Thyroid gland (tissue), 4 donors: ENCODE data around the gene MAMDC4. TPM values are rescaled to one million over a fixed set of nuclear protein-coding genes. Genes with fewer than 3 reads are reported as not detected.
"Not testable (repeated sequence)": the region's sequence is repeated elsewhere in the genome, so short reads cannot be mapped to it uniquely, and the experiment has no call there.

Source experiments
- DNase-seq, 2 donors: peaks; one replicate each; pipeline ENCODE4 v3.0.0-alpha.2; 2019
- H3K27ac ChIP-seq, 3 donors: fragments of 200-600 bp; sonication (generic); 1 replicate in 2 of 3; 2 replicates in 1 of 3; pipeline ENCODE4 v1.5.1; 2016 to 2019; ENCODE audit warnings: mild to moderate bottlenecking in 1 of 3, moderate library complexity in 1 of 3
- H3K27me3 ChIP-seq: fragments of 200-600 bp; sonication (generic); one replicate; pipeline ENCODE4 v1.5.1; 2019
- H3K36me3 ChIP-seq, 2 donors: fragments of 200-600 bp; sonication (generic); one replicate each; pipeline ENCODE4 v1.5.1; 2016 to 2019
- H3K4me1 ChIP-seq, 2 donors: fragments of 200-600 bp; sonication (generic); one replicate each; pipeline ENCODE4 v1.5.1; 2017 to 2019
- H3K4me3 ChIP-seq, 3 donors: fragments of 200-600 bp; sonication (generic); replicated peaks in 1 of 3; 1 replicate in 2 of 3; 2 replicates in 1 of 3; pipeline ENCODE4 v1.5.1; 2016; ENCODE audit warnings: mild to moderate bottlenecking in 1 of 3
- H3K9me3 ChIP-seq: fragments of 200-600 bp; sonication (generic); one replicate; pipeline ENCODE4 v1.5.1; 2017
- CTCF ChIP-seq, 6 experiments: fragments of 200-600 bp in 3 of 6; fragments of 450-650 bp in 3 of 6; sonication (generic) in 3 of 6; IDR thresholded peaks; one replicate each; pipeline ENCODE4 v1.5.1; 2016 to 2019; ENCODE audit warnings: antibody characterized with exemption in 6 of 6, mild to moderate bottlenecking in 2 of 6, inconsistent platforms in 1 of 6, moderate library complexity in 1 of 6
- POLR2A ChIP-seq, 2 donors: fragments of 450-650 bp; IDR thresholded peaks; one replicate each; pipeline ENCODE4 v1.6.1; 2017; ENCODE audit warnings: antibody characterized with exemption in 2 of 2, mild to moderate bottlenecking in 2 of 2, moderate library complexity in 1 of 2
- WGBS, 2 donors: methylation state at CpG; one replicate each; pipeline ENCODE4 v1.1.5; 2017; 5-methylcytosine and 5-hydroxymethylcytosine counted together
- intact Hi-C: fragments of 100-400 bp; cut with DNase I; formaldehyde crosslinking; loops from one replicate; pipeline ENCODE4 v1.15.1; 2023
- total RNA-seq, 4 donors: library from RNA; depleted of rRNA; stranded (reverse); fragments of >200 nt; gene quantifications; one replicate each; pipeline ENCODE4 v1.2.3, GENCODE V29; 2016

The MAMDC4 gene
- total RNA-seq, 4 donors from 2014 or later = 4.1 to 20.4 (median 9.0) TPM

- no peak for DNase-seq
- peaks cover 22 to 35% of the 10 kb centered on the region in 2 donors for H3K4me1 ChIP-seq
- TF ChIP-seq POLR2A (IDR thresholded peaks at IDR 0.05) (no peak), CTCF (IDR thresholded peaks at IDR 0.05) (no peak)
- intact Hi-C loops = no loop called here
- no peak overlapping the region for H3K4me3 ChIP-seq
- H3K9me3 ChIP-seq = no peaks in the 10 kb centered on the region
- no peaks in the 10 kb centered on the region for H3K27me3 ChIP-seq
- WGBS, 2 donors = 94 to 95% methylated on average over 21 to 30 of the region's 31 CpGs
- H3K36me3 ChIP-seq = peaks cover 26 to 28% of the 10 kb centered on the region in 2 donors
- H3K27ac ChIP-seq = no peak overlapping the region
Observed at GRCh38 chr9:136862849-136863622, 10.9 kb downstream of the MAMDC4 start.

- Histone ChIP-seq H3K9me3 (no peaks in the 10 kb centered on the region), H3K27me3 (no peaks in the 10 kb centered on the region), H3K27ac (no peak overlapping the region), H3K36me3 (peaks cover 26 to 28% of the 10 kb centered on the region in 2 donors), H3K4me3 (no peak overlapping the region), H3K4me1 (peaks cover 21 to 31% of the 10 kb centered on the region in 2 donors)
- intact Hi-C loops = no loop called here
- WGBS, 2 donors = 97 to 100% methylated on average over 6 to 12 of the region's 12 CpGs
- no peak for TF ChIP-seq POLR2A (IDR thresholded peaks at IDR 0.05)
- TF ChIP-seq CTCF (IDR thresholded peaks at IDR 0.05) = no peak
- no peak for DNase-seq
Observed at GRCh38 chr9:136863623-136864273, 11.6 kb downstream of the MAMDC4 start.

GRCh38 chr9:136865041-136865767 lies 13.1 kb downstream of the MAMDC4 start:
- peaks cover 20 to 27% of the 10 kb centered on the region in 2 donors for H3K4me1 ChIP-seq
- H3K36me3 ChIP-seq = peaks cover 26 to 28% of the 10 kb centered on the region in 2 donors
- no peak for DNase-seq
- no peak for TF ChIP-seq CTCF (IDR thresholded peaks at IDR 0.05)
- no peak for TF ChIP-seq POLR2A (IDR thresholded peaks at IDR 0.05)
- 62% methylated on average over 11 of the region's 11 CpGs for WGBS, 2 donors
- no peaks in the 10 kb centered on the region for H3K9me3 ChIP-seq
- peak overlapping the region; percentile 16 to 91 (median 69) for H3K4me3 ChIP-seq
- peak overlapping the region; percentile 77 to 82 (median 79) for H3K27ac ChIP-seq
- intact Hi-C loops = no loop called here
- H3K27me3 ChIP-seq = no peaks in the 10 kb centered on the region

GRCh38 chr9:136865768-136866103 lies 13.6 kb downstream of the MAMDC4 start:
- Histone ChIP-seq H3K36me3 (peaks cover 26 to 28% of the 10 kb centered on the region in 2 donors), H3K27ac (peak overlapping the region; percentile 77 to 82 (median 79)), H3K4me3 (peak overlapping the region; percentile 49 to 91 (median 69)), H3K4me1 (peaks cover 20 to 27% of the 10 kb centered on the region in 2 donors), H3K9me3 (no peaks in the 10 kb centered on the region), H3K27me3 (no peaks in the 10 kb centered on the region)
- intact Hi-C loops = no loop called here
- TF ChIP-seq CTCF (IDR thresholded peaks at IDR 0.05) = no peak
- TF ChIP-seq POLR2A (IDR thresholded peaks at IDR 0.05) = no peak
- WGBS, 2 donors = 0 to 2% methylated on average over 5 to 7 of the region's 20 CpGs
- DNase-seq = peak; percentile 48 to 58

GRCh38 chr9:136866898-136867421 lies 14.8 kb downstream of the MAMDC4 start:
- DNase-seq, H3K27me3 ChIP-seq, intact Hi-C loops, H3K9me3 ChIP-seq: not testable (repeated sequence)
- WGBS, 2 donors = 89 to 92% methylated on average over 29 of the region's 29 CpGs
- Histone ChIP-seq H3K4me3 (peak overlapping the region in 1 of 3 donors; percentile 69), H3K36me3 (peaks cover 19 to 20% of the 10 kb centered on the region in 2 donors), H3K27ac (peak overlapping the region in 2 of 3 donors; percentile 43 to 47), H3K4me1 (peaks cover 20 to 27% of the 10 kb centered on the region in 2 donors)
